HG03520 (cell line): ENCODE data around the gene MT1X.
A peak's percentile ranks its signal among the peaks of the same experiment; 100 is the strongest.

Experiments
- ATAC-seq: cut with Tn5 transposase; IDR thresholded peaks from one replicate; pipeline ENCODE4 v1.9.1; 2021; ENCODE audit warnings: mild to moderate bottlenecking, moderate library complexity; ENCODE audit not compliant: unreplicated experiment

MT1X gene

GRCh38 chr16:56681939-56682702 is at the start of gene MT1X:
TSS of gene MT1X (plus strand) at chr16:56682470. CDS start at chr16:56682541, 71 bp downstream.
- ATAC-seq: peak; percentile 96

GRCh38 chr16:56632848-56633365 is 49.4 kb upstream of the MT1X start:
- ATAC-seq: no peak

GRCh38 chr16:56633535-56633934 is 48.7 kb upstream of the MT1X start:
- no peak for ATAC-seq

GRCh38 chr16:56634715-56635440 is 47.4 kb upstream of the MT1X start:
- no peak for ATAC-seq

- no peak for ATAC-seq
Measured at GRCh38 chr16:56635441-56635967, 46.8 kb upstream of the MT1X start.

GRCh38 chr16:56636616-56637413 is 45.5 kb upstream of the MT1X start:
- no peak for ATAC-seq

GRCh38 chr16:56637814-56638750 is 44.2 kb upstream of the MT1X start, which contains the start of gene MT1A:
TSS of gene MT1A (plus strand) at chr16:56638666. CDS start at chr16:56638739, 73 bp downstream.
- ATAC-seq: no peak

GRCh38 chr16:56639045-56639444 is 43.2 kb upstream of the MT1X start:
- no peak for ATAC-seq

GRCh38 chr16:56640076-56640475 is 42.2 kb upstream of the MT1X start:
- ATAC-seq: no peak

- no peak for ATAC-seq
Measured at GRCh38 chr16:56641166-56641565, 41.1 kb upstream of the MT1X start.

- ATAC-seq: no peak
Measured at GRCh38 chr16:56643080-56643778, 39.0 kb upstream of the MT1X start.

GRCh38 chr16:56643833-56644232 is 38.4 kb upstream of the MT1X start:
- no peak for ATAC-seq

- no peak for ATAC-seq
Measured at GRCh38 chr16:56645311-56645710, 37.0 kb upstream of the MT1X start.

GRCh38 chr16:56645838-56646237 is 36.4 kb upstream of the MT1X start:
- ATAC-seq: no peak

- no peak for ATAC-seq
Measured at GRCh38 chr16:56647641-56648431, 34.4 kb upstream of the MT1X start.

GRCh38 chr16:56649271-56649670 is 33.0 kb upstream of the MT1X start:
- ATAC-seq: no peak

GRCh38 chr16:56649820-56650219 is 32.5 kb upstream of the MT1X start:
- ATAC-seq: no peak

GRCh38 chr16:56651586-56651985 is 30.7 kb upstream of the MT1X start, which contains the start of gene MT1B:
TSS of gene MT1B (plus strand) at chr16:56651886. CDS start at chr16:56651954, 68 bp downstream.
- ATAC-seq: no peak
